Measurements from ENCODE around the gene HHIP. TPM values are rescaled to one million over a fixed set of nuclear protein-coding genes. Genes with fewer than 3 reads are reported as not detected.

Gene HHIP
- polyA plus RNA-seq, 4 donors: 2.4 to 3.5 (median 2.9) TPM

DNA sequence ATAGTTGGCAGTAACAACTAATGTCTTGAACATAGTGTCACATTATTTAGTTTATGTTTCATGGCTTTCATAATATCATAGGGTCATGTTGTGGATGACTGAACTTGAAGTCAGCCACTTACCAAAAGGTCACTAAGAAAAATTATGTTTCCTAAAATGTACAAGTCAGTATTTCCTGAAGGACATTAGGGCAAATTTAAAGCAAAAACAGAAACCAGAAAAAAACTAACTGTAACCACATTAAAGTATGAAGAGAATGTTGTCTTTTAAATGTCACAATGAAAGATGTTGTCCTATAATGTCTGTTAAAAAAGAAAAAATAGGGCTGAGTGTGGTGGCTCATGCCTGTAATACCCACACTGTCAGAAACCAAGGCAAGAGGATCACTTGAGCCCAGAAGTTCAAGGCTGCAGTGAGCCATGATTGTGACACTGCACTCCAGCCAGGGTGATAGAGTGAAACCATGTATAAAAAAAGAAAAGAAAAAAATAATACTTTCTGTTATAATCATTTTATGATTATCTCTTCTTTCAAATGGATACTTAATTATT is 55.8 kb downstream of the HHIP start:
- DNase-seq (ENCODE audit: low read depth in 4 of 4, low spot score in 2 of 4): no peak

GRCh38 chr4:144703494-144703893 is 57.5 kb downstream of the HHIP start:
- no peak for DNase-seq (ENCODE audit: low read depth in 4 of 4, low spot score in 2 of 4)

- no peak for DNase-seq (ENCODE audit: low read depth in 4 of 4, low spot score in 2 of 4)
Measured at GRCh38 chr4:144705601-144706590, 59.9 kb downstream of the HHIP start.

DNA sequence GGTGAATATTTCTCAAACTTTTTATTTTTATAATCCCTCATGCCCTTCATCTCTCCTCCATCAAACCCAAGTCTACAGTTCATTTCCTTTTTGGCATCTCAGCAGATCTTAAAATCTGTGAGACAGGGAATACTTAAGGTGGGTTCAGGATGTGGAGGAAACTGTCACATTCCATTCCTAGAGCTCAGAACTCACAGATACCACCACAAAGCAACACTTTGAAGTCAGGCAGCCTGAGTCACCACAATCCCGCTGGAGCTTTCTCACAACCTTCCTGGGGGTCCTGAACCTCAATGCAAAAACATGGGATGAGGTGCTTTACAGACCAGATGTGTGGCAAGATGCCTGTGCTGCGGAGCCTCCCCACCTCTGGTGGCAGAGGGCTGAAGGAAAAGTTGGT is 63.2 kb downstream of the HHIP start:
- no peak for DNase-seq (ENCODE audit: low read depth in 4 of 4, low spot score in 2 of 4)

DNA sequence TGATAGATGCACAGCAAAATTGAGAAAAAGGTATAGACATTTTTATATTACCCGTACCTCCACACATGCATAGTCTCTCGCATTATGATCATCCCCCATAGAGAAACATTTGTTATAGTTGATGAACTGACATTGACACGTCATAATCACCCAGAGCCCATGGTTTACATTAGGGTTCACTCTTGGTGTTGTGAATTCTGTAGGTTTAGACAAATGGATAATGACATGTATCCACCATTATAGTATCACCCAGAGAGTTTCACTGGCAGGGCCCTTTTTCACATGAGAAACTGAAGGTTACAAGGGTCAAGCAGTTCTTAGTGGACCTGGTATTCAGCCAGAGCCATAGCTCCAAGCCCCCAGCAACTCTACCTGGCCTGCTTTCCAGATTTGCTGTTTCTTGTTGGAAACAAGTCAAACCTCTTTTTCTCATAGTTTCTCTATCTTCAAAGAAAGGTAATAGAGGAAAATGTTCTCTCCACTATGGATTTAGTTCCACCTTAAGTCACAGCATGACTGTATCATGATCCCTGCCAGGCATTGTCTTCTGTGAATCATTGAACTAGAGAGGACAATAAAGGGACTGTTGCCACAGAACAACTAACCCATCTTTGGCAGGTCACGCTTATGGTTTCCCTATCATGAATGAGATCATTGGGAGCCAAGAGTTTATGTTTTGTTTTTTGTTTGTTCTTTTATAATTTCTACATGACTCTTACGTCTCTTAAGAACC is 64.0 kb downstream of the HHIP start:
- DNase-seq (ENCODE audit: low read depth in 4 of 4, low spot score in 2 of 4): no peak

DNA sequence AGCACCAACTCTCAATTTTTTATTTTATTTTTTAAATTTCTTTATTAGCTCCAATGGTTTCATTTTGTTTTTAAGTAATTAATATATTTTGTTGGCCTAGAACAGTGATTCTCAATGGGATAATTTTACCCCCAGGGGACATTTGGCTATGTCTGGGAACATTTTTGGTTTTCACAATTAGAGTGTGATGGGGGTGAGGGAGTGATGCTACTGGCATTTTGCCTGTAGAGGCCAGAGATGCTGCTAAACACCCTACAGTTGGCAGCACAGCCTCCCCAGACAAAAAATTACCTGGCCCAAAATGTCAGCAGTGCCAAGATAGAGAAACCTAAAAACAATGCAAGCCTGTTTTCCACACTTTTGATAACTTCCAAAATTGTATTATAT is 64.6 kb downstream of the HHIP start:
- DNase-seq (ENCODE audit: low read depth in 4 of 4, low spot score in 2 of 4): no peak

DNA sequence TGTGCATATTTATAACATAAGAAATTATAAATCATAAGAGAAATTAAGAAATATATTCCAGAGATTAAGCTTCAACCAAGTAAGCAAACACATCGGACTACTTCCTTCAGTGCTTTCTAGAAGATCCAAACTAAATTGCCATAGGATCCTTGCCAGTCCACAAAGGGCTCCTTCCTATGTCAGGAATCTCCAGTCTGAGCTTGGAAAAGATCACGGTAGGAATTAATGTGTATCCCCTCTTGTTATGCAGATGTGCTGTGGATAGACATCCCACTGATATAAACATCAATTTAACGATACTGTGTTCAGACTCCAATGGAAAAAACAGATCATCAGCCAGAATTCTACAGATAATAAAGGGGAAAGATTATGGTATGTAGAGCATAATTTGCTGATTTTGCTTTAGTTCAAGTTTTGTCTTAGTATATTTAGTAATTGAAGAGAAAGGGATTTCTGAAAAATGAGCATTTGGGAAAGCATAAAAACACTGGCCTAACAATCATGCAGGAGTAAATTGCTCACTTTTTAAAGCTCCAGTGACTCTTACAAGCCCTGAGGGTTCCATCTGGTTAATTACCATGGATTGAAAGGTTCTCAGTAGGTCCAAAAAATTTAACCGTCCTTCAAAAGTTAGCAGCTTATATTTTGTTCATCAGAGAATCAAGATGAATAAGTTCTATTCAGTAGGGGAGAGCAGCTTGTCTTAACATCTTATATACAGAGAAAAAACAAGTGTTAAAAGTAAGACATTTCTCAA is 65.9 kb downstream of the HHIP start:
- DNase-seq (ENCODE audit: low read depth in 4 of 4, low spot score in 2 of 4): no peak

DNA sequence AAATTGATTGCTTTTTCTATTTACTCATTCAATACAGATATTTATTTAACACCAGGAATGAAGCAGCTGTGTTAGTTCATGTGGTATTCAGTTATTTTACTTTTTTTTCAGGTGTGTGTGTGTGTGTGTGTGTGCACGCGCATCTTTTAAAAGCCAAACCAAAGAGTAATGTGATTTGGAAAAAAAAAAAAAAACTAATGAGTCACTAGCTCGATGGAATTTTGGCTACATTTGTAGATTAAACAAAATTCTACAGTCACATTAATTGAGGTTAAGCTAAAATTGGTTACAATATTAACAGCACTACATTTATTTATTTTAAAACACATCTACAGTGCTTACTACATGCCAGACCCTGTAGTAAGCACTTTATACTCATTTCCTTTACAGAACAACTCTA is 66.8 kb downstream of the HHIP start:
- DNase-seq (ENCODE audit: low read depth in 4 of 4, low spot score in 2 of 4): no peak

DNA sequence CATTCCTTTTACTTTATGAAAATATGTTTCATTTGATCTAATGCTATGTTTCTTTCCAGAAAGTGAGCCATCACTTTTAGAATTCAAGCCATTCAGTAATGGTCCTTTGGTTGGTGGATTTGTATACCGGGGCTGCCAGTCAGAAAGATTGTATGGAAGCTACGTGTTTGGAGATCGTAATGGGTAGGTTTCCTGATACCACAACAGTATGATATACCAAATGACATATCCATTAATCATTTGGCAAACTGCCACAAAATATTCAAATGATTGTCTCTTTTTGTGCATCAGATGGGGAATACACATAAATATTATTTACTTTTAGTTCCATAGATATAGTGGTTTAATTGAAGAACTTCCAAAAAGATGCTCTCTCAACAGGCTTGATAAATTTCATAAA is 68.2 kb downstream of the HHIP start:
- no peak for DNase-seq (ENCODE audit: low read depth in 4 of 4, low spot score in 2 of 4)

DNA sequence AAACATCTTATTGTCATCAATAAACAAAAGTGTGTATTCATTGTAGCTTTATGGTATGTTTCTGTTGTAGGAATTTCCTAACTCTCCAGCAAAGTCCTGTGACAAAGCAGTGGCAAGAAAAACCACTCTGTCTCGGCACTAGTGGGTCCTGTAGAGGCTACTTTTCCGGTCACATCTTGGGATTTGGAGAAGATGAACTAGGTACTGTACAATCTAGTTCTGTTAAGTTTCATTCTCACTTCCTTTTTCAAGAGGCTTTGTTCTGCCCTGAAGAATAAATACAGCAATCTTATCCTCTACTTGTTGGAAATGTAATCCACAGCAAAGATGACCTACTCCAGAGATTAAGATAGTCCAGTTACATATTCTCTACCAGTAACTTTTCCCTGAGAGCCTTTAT is 69.3 kb downstream of the HHIP start:
- no peak for DNase-seq (ENCODE audit: low read depth in 4 of 4, low spot score in 2 of 4)

- no peak for DNase-seq (ENCODE audit: low read depth in 4 of 4, low spot score in 2 of 4)
Measured at GRCh38 chr4:144716778-144717177, 70.8 kb downstream of the HHIP start.

GRCh38 chr4:144718958-144719512 is 73.1 kb downstream of the HHIP start:
- DNase-seq (ENCODE audit: low read depth in 4 of 4, low spot score in 2 of 4): no peak

DNA sequence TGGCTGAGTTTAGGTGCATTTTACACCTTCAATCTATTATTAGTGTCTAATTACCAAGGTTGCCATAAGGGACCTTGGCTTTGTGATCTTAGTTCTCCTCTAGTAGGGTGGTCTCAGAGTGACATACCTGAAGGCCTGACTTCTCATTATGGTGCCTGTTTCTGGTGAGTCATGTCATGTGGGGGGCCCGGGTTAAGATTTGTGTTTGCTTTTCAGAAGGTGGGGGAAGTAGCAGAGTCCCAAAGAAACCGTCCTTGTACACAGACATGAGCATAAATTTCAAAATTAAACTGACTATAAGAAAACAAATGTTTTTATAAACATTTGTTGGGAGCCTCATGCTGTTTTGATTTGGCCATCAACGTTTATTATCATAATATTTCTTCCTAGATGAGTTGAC is 74.5 kb downstream of the HHIP start:
- DNase-seq (ENCODE audit: low read depth in 4 of 4, low spot score in 2 of 4): no peak

DNA sequence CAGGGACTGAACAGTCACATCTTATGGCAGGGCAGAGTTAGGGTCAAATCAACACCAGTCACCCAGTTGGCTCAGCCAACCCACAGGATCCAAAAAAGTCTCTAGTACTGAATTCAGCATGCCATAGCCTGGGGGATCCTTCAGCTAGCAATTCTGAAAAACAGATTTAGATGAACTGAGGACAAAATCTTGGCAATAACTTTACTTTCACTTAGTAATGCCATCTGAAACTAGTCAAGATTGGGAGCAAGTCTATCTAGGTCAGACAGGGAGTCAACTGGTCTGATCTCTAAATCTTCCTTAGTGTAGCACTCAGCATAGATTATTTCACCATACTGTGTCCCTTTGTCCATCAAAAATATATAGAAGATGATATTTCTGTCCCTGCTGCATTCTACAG is 76.0 kb downstream of the HHIP start:
- DNase-seq (ENCODE audit: low read depth in 4 of 4, low spot score in 2 of 4): no peak

DNA sequence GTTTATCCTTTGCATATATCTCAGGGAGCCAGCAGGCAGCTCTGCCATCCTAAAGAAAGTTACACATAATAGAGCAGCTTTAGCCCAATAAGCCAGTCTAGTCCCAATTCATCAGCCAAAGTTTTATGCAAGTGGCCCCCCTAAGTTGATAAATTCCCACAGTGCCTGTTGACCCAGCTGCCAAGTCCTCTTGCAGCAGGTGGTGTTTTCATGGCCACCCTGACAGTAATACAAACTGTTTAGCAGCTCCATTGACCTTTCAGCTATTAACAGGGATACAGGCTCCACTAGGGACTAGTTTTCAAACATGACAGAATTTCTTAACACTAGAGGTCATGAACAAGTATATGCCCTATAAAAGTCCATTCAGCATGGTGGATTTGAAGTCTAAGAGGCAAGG is 77.5 kb downstream of the HHIP start:
- no peak for DNase-seq (ENCODE audit: low read depth in 4 of 4, low spot score in 2 of 4)

- no peak for DNase-seq (ENCODE audit: low read depth in 4 of 4, low spot score in 2 of 4)
Measured at GRCh38 chr4:144729175-144729574, 83.2 kb downstream of the HHIP start.

- DNase-seq (ENCODE audit: low read depth in 4 of 4, low spot score in 2 of 4): no peak
Measured at GRCh38 chr4:144732584-144733428, 86.8 kb downstream of the HHIP start.

DNA sequence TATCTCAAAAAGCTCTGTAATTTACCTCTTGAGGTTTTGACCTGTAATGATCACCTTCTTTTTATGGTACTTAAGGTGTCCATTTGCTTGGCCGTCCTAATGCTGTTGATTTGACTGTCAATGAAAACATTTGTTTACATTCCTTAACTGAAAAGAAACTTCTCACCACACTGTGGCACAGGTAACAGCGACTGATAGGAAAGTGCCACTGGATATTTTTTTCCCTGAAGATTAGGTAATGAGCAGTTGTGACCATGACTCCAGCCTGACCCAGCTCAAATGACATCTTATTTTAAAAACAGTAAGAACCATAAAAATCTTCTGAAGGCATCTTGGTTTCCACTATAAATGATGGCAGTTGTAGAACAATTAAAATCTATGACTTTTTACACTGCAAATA is 87.6 kb downstream of the HHIP start:
- no peak for DNase-seq (ENCODE audit: low read depth in 4 of 4, low spot score in 2 of 4)

- no peak for DNase-seq (ENCODE audit: low read depth in 4 of 4, low spot score in 2 of 4)
Measured at GRCh38 chr4:144734522-144734921, 88.6 kb downstream of the HHIP start.

DNA sequence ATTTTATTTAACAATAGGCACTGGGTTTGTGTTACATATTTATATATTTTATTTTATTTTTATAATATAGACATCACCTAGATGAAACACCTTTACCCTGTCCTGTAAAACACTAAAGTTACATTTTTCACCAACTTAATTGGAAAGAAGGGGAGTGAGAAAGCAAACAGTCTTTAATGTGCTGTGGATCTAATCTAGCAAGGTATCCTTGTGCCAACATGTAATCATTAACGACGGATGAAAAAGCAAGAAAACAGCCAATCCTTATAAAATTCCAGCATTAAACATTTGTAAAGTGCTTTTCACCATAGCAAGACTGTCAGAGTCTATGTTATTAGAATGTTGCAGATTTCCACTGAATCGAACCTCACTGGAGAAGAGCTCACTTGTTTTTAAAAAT is 92.7 kb downstream of the HHIP start:
- no peak for DNase-seq (ENCODE audit: low read depth in 4 of 4, low spot score in 2 of 4)
